ENCODE data around the gene CDH20.
"Not testable (repeated sequence)": the region's sequence is repeated elsewhere in the genome, so short reads cannot be mapped to it uniquely, and the experiment has no call there.

CDH20 gene

DNA sequence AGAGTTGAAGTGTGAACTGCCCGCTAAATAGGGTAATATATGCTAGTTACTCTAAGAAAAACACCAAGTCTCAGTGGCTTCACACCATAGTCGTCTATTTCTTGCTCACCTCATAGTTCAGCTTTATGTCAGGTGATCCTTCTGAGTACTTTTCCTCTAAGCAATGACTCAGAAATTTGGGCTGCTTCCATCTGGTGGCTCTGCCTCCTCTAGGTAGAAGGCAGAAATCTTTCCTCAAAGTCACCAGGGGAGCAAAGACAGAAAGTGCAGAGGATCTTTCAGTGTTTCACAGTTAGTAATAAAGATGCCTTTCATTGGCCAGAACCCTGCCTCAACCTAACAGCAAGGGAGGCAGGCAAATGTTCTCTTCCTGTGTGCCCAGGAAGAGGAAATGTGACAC is 17.3 kb downstream of the CDH20 start:
- no peak for DNase-seq

DNA sequence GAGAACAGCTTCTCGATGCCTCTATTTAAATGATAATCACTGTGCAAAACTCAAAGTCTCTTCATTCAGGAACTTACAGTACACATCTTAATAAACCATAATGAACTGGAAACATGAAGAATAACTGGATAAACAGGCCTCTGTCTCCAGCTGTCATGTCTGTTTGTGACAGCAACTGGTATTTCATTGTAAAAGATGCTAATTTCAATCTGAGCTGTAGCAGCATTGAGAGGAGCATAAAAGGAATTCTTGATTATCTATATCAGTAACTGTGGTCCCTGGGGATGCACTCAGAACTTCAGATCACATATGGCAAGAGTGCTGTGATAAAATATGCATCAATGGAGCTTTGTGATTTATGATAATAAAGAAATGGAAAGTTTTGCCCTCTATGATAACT is 18.8 kb downstream of the CDH20 start:
- no peak for DNase-seq

DNA sequence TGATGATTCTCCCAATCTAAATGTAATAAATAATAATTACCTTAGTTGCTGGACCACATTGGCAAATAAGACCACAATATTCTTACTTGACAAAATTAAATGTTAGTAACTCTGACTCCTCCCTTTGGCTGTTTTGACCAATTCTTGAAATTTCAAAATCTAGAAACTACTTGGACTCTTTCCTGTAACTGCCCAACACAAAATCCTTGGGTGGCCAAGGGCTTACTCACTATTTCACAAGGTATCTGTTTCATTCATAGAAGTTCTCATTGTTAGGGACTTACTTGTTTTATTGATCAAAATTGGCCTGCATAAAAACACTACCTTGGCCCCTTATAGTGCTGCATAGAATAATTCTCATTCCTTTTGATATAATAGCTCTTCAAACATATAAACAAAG is 19.4 kb downstream of the CDH20 start:
- DNase-seq: no peak

- no peak for DNase-seq
Measured at GRCh38 chr18:61360404-61361383, 27.5 kb downstream of the CDH20 start.

- no peak for DNase-seq
Measured at GRCh38 chr18:61362511-61362910, 29.3 kb downstream of the CDH20 start.

DNA sequence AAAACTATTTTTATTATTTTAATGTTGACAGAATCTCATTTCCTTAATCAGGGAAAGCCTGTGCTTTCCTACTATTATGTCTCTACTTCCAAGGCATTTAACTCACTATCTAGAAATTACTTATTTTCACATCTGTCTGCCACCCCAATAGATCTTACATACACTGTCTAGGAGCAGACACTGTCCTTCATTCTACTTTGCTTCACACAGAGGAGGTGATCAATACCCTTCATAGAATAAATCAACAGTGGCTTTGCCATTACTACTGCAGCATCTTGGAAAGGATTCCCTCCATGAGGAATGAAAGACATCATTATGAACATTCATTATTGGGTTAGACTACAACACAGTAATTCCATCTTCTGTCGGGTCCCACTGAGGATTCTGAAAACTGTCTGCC is 31.7 kb downstream of the CDH20 start:
- no peak for DNase-seq

DNA sequence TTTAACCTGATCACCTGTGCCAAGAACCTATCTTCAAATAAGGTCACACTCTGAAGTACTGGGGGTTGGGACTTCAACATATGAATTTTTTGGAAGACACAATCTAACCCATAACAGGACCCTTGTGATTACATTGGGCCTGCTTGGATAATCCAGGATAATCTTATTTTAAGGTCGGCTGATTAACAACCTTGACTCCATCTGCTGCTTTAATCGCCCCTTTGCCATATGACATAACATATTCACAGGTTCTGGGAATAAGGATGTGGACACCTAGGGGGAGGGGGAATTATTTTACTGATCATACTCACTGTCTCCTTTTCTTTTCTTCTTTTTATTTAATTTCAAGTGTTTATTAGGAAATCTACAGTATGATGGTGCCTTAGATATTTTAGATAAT is 34.8 kb downstream of the CDH20 start:
- DNase-seq: no peak

GRCh38 chr18:61369671-61370070 is 36.4 kb downstream of the CDH20 start:
- DNase-seq: not testable (repeated sequence)

GRCh38 chr18:61371111-61371510 is 37.9 kb downstream of the CDH20 start:
- no peak for DNase-seq

GRCh38 chr18:61379827-61380226 is 46.6 kb downstream of the CDH20 start:
- no peak for DNase-seq

DNA sequence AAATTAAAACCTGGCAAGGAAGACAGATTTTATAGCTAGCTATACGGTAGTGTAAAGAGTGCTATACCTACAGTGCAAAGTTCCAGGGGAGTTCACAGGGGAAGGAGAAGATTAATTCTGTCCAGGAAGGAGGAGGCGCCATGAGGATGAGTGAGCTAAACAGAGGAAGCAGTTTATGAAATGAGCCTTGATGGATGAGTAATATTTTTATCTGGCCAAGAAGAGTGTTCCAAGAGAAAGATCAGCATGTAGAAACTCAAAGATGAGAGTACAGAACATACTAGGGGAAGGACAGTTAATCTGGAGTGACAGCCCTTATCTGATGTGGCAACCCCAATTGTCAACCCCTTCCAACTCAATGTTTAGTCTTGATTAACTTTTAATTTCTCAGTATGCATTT is 54.8 kb downstream of the CDH20 start:
- DNase-seq: no peak

DNA sequence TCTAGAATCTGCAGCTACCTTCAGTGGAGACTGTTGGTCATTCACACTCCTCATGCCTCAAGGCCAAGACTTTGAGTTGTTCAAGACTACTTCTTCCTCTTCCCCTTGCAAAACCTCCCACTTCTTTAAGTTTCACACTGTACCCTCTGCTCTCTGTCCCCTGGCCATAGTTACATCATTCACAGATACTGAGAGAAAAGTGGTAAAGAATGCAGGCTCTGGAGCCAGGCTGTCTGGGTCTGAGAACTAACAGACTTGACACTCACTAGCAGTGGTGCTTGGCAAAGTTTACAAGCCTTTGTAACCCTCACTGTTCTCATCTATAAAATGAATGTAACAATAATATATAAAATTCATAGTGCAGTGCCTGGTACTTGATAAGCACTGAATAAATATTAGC is 61.8 kb downstream of the CDH20 start:
- DNase-seq: no peak

DNA sequence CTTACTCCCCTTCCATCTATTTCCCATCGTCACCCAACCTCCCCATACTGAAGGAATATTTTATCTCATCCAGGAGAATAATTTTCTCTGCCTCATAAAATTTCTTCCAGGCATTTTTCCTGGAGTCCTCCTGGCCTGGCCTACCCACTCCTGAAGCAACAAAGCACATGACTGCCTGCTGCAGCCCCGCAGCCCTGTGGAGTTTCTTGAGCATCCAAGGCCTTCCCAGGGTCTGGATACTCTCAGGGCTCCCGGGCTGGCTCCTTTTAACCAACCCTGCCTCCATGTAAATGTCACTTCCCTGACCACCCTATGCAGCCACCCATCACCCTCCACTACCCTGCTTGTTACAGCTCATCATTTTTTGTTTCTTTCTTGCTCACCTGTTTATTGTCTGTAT is 64.0 kb downstream of the CDH20 start:
- DNase-seq: no peak

- no peak for DNase-seq
Measured at GRCh38 chr18:61398961-61399705, 65.9 kb downstream of the CDH20 start.

DNA sequence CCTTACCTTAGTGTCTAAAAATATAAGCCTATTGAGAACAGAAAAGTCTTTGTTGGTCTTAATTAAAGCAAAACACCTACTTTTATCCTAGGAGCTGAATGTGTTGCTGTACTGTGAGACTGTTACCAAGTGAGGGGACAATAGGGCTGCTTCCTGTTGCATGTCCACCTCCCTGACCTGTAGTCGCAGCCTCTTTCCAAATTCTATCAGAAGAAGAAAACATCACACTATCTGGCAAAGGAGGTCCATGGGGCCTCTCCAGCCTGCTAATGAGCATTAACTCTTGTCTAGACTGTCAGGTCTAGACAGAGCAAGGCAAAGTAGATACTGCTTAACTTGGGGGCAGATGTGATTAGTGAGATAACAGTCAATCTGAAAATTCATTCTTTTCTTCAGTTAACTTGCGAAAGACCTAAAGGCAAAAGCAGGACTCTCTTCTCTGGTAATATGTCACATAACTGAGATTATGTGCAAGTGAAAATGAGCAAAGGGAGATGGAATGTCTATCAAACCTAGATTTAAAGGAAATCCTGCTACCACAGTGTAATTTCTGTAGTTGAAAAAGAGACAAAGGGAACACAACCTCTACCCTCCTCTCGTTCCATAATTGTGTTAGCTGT is 66.9 kb downstream of the CDH20 start:
- DNase-seq: no peak

- DNase-seq: no peak
Measured at GRCh38 chr18:61400716-61401115, 67.5 kb downstream of the CDH20 start.

DNA sequence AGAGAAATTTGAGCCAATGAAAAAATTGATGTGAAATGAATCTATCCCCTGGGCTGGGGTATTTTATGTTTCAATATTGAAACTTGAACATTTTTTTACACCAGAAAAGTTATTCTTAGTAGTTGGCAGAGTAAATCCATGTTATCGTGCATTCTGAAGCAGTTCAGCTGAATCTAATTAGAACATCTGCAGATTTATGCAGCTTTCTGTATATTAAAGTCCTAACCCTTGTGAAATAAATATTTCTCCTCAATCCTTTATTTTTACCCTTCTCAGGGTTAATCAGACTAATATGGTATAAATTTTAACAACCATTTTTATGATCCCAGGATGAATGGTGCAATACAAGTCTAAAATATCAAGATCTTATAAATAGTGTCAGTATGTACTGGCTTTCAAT is 69.5 kb downstream of the CDH20 start:
- DNase-seq: no peak

DNA sequence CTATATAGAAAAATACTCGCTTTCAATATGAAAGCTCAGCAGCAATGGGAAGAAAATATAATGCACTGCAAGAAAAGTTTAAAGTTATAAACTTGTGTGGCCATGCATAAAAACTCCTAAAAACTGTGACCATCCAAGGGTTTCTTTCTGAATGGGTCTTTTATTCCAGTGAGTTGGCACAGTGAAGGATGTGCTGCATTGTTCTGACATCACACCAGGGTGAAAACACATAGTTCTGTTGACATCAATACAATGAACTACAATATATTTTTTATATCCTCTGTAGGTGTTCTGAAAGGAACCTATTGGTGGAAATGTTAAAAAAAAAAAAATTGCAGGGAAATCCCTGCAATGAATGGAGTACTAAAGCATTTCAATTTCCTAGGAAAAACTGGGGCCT is 80.2 kb downstream of the CDH20 start:
- no peak for DNase-seq

DNA sequence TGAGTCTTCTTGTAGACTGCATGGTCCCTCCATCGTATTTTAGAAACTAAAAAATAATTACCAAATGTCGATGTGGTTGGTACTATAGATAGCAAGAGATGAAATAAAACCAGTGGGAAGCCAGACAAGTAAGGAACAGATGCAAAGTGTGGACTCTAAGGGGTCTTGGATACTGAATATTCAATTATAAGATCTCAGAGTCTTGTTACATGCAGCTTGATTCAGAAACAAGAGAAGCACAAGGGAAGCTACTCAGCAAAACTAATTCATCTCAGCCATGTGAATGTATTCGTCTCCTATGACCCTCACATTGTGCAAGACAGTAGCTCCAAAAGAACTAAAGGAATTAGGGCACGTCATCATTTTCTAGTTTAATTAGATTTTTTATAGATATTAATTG is 80.9 kb downstream of the CDH20 start:
- no peak for DNase-seq

DNA sequence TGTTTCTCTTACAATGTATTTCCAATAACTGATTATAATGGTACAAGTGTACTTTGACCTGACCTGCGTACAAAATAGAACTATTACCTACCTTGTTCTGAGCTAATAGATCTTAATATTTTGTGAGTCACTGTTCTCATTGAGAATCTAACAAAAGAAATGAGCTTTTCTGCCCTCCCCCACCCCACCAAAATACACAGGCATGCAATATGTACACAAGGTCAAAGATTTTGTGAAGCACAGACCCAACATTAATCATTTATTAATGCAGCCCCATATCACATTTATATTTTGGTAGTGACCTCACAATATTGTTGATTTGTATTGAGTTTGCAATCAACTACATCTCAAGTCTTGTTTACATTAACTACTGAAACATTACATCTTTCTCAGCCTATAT is 86.5 kb downstream of the CDH20 start:
- DNase-seq: no peak

DNA sequence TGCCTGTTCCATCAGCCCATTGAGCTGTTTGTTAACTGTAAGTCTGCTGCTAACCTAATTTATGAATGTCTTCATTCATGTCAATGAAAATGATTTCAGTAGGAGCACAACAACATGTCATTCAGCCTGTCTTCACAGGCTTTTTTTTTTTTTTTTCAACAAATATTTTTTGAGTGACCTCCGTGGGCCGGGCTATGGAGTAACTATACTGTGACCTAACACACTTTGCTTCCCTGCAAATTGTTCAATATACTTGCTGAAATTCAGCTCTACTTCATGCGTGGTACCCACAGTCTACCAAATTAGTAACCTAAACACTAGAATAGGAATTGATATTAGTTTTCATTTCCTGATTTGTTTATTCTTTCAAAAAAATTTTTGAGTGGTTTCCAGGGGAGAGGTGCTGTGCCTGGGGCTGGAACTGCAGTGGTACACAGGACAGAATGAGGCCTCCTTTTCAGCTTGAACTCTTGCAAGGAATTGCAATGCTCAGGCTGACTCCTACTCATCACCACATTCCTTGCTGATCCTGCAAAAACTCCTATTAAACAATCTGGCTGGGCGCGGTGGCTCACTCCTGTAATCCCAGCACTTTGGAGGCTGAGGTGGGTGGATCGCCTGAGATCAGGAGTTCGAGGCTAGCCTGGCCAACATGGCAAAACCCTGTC is 87.1 kb downstream of the CDH20 start:
- DNase-seq: no peak

GRCh38 chr18:61426492-61427053 is 93.3 kb downstream of the CDH20 start:
- no peak for DNase-seq

GRCh38 chr18:61428266-61428665 is 95.0 kb downstream of the CDH20 start:
- DNase-seq: no peak

All from NCI-H2029 (cell line).